ENCODE measurements around the gene SMURF1.

DNA sequence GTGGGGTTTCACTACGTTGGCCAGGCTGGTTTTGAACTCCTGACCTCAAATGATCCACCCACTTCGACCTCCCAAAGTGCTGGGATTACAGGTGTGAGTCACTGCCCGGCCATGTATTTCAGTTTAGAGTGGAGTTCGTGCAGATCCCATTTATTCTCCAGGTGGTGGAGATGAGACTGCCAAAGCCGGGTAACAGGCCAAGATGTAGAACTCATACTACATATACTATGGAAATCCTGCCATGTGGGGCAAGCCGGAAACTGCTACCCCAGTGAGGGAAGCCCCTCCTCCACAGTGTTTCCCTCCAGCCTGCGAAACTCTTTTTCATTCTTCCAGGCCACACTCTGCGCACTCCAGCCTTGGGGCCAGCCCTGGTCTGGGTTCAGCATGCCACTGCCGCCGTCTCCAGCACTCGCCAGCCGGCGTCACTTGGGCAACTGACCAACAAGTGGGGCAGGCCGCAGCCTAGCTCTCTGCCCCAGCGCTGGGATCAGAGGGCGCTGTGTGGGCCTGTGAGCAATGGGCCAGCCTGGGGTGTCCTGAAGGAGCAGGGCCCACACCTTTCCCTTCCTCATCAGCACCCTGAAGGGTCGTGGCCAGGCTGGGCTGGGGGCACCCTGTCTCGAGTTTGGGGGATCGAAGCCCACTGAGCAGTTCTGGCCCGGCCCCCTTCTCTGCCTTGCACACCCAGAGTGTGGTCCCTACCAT lies 143.6 kb downstream of the SMURF1 start:
- no peak for TF ChIP-seq POLR2AphosphoS5 (IDR thresholded peaks at IDR 0.05)
- TF ChIP-seq, protein P1, sequence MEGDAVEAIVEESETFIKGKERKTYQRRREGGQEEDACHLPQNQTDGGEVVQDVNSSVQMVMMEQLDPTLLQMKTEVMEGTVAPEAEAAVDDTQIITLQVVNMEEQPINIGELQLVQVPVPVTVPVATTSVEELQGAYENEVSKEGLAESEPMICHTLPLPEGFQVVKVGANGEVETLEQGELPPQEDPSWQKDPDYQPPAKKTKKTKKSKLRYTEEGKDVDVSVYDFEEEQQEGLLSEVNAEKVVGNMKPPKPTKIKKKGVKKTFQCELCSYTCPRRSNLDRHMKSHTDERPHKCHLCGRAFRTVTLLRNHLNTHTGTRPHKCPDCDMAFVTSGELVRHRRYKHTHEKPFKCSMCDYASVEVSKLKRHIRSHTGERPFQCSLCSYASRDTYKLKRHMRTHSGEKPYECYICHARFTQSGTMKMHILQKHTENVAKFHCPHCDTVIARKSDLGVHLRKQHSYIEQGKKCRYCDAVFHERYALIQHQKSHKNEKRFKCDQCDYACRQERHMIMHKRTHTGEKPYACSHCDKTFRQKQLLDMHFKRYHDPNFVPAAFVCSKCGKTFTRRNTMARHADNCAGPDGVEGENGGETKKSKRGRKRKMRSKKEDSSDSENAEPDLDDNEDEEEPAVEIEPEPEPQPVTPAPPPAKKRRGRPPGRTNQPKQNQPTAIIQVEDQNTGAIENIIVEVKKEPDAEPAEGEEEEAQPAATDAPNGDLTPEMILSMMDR (IDR thresholded peaks at IDR 0.05) = no peak
